Measurements from ENCODE around the gene A2ML1.
"Not testable (repeated sequence)": the region's sequence is repeated elsewhere in the genome, so short reads cannot be mapped to it uniquely, and the experiment has no call there.

A2ML1 gene

GRCh38 chr12:8914033-8914715 is 91.8 kb downstream of the A2ML1 start, which contains the start of gene PHC1:
Gene PHC1 (plus strand): TSS chr12:8914509. CDS start chr12:8917678, 3,169 bp downstream.
- not testable (repeated sequence) for H3K36me3 ChIP-seq (ENCODE audit: control insufficient read depth in 1 of 2, insufficient read depth in 2 of 2, low read length in 2 of 2)

GRCh38 chr12:8914716-8915526 is 92.5 kb downstream of the A2ML1 start:
- Histone ChIP-seq H3K36me3 (ENCODE audit: control insufficient read depth in 1 of 2, insufficient read depth in 2 of 2, low read length in 2 of 2) (no peaks in the 10 kb centered on the region), H3K9me3 (ENCODE audit: control insufficient read depth in 1 of 2, low read length in 2 of 2) (no peaks in the 10 kb centered on the region), H3K4me3 (ENCODE audit: low read depth in 1 of 2, low read length in 2 of 2) (peak overlapping the region; percentile 70 to 87), H3K27ac (ENCODE audit: low read depth, low read length) (no peak overlapping the region), H3K27me3 (ENCODE audit: control insufficient read depth in 1 of 2, insufficient read depth in 2 of 2, low read length in 2 of 2) (no peaks in the 10 kb centered on the region), H3K4me1 (ENCODE audit: control insufficient read depth in 1 of 2, insufficient read depth in 2 of 2, low read length in 2 of 2) (peaks cover 16 to 17% of the 10 kb centered on the region in 2 donors), H3K9ac (ENCODE audit: low read depth in 1 of 2, low read length in 2 of 2) (peak overlapping the region; percentile 48 to 61)

More at GRCh38 chr12:8914033-8914715, 91.8 kb downstream of the A2ML1 start, which contains the start of gene PHC1:
- H3K27me3 ChIP-seq (ENCODE audit: control insufficient read depth in 1 of 2, insufficient read depth in 2 of 2, low read length in 2 of 2); H3K9me3 ChIP-seq (ENCODE audit: control insufficient read depth in 1 of 2, low read length in 2 of 2): not testable (repeated sequence)
- Histone ChIP-seq H3K4me1 (ENCODE audit: control insufficient read depth in 1 of 2, insufficient read depth in 2 of 2, low read length in 2 of 2) (peaks cover 16 to 17% of the 10 kb centered on the region in 2 donors), H3K9ac (ENCODE audit: low read depth in 1 of 2, low read length in 2 of 2) (peak within 1 kb of the TSS; percentile 58 to 68), H3K4me3 (ENCODE audit: low read depth in 1 of 2, low read length in 2 of 2) (peak within 1 kb of the TSS; percentile 81 to 91), H3K27ac (ENCODE audit: low read depth, low read length) (peak within 1 kb of the TSS; percentile 77)

GRCh38 chr12:8916154-8916553 is 93.7 kb downstream of the A2ML1 start:
- H3K27ac ChIP-seq (ENCODE audit: low read depth, low read length): no peak overlapping the region
- H3K9me3 ChIP-seq (ENCODE audit: control insufficient read depth in 1 of 2, low read length in 2 of 2): no peaks in the 10 kb centered on the region
- no peak overlapping the region for H3K9ac ChIP-seq (ENCODE audit: low read depth in 1 of 2, low read length in 2 of 2)
- no peak overlapping the region for H3K4me3 ChIP-seq (ENCODE audit: low read depth in 1 of 2, low read length in 2 of 2)
- H3K36me3 ChIP-seq (ENCODE audit: control insufficient read depth in 1 of 2, insufficient read depth in 2 of 2, low read length in 2 of 2): no peaks in the 10 kb centered on the region
- peaks cover 16 to 17% of the 10 kb centered on the region in 2 donors for H3K4me1 ChIP-seq (ENCODE audit: control insufficient read depth in 1 of 2, insufficient read depth in 2 of 2, low read length in 2 of 2)
- H3K27me3 ChIP-seq (ENCODE audit: control insufficient read depth in 1 of 2, insufficient read depth in 2 of 2, low read length in 2 of 2): no peaks in the 10 kb centered on the region

DNA sequence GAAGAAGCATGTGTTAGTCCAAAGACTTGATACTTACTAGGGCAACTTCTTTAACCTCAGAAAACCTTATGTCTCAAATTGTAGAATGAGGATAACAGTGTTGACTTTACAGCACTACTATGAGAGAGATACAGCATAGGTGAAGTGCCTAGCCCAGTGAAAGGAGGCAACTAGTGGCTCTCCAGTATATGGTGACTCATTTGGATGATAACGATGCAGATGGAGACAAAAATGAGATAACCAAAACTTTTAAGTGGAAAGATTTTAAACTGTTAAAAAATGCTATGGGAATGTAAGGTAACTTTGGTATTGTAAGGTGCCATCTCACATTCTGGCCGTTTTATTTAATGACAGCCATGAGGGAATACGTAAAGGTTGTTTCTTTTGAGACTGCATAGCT is 94.6 kb downstream of the A2ML1 start:
- Histone ChIP-seq H3K36me3 (ENCODE audit: control insufficient read depth in 1 of 2, insufficient read depth in 2 of 2, low read length in 2 of 2) (no peaks in the 10 kb centered on the region), H3K4me3 (ENCODE audit: low read depth in 1 of 2, low read length in 2 of 2) (no peak overlapping the region), H3K4me1 (ENCODE audit: control insufficient read depth in 1 of 2, insufficient read depth in 2 of 2, low read length in 2 of 2) (peaks cover 16 to 17% of the 10 kb centered on the region in 2 donors), H3K9me3 (ENCODE audit: control insufficient read depth in 1 of 2, low read length in 2 of 2) (no peaks in the 10 kb centered on the region), H3K27ac (ENCODE audit: low read depth, low read length) (no peak overlapping the region), H3K9ac (ENCODE audit: low read depth in 1 of 2, low read length in 2 of 2) (no peak overlapping the region), H3K27me3 (ENCODE audit: control insufficient read depth in 1 of 2, insufficient read depth in 2 of 2, low read length in 2 of 2) (no peaks in the 10 kb centered on the region)

- Histone ChIP-seq H3K4me3 (ENCODE audit: low read depth in 1 of 2, low read length in 2 of 2) (no peak overlapping the region), H3K36me3 (ENCODE audit: control insufficient read depth in 1 of 2, insufficient read depth in 2 of 2, low read length in 2 of 2) (peaks cover 0 to 3% of the 10 kb centered on the region in 2 donors), H3K4me1 (ENCODE audit: control insufficient read depth in 1 of 2, insufficient read depth in 2 of 2, low read length in 2 of 2) (peaks cover 16 to 17% of the 10 kb centered on the region in 2 donors), H3K27me3 (ENCODE audit: control insufficient read depth in 1 of 2, insufficient read depth in 2 of 2, low read length in 2 of 2) (no peaks in the 10 kb centered on the region), H3K27ac (ENCODE audit: low read depth, low read length) (no peak overlapping the region), H3K9me3 (ENCODE audit: control insufficient read depth in 1 of 2, low read length in 2 of 2) (no peaks in the 10 kb centered on the region), H3K9ac (ENCODE audit: low read depth in 1 of 2, low read length in 2 of 2) (no peak overlapping the region)
Measured at GRCh38 chr12:8917751-8918150, 95.3 kb downstream of the A2ML1 start.

- not testable (repeated sequence) for H3K36me3 ChIP-seq (ENCODE audit: control insufficient read depth in 1 of 2, insufficient read depth in 2 of 2, low read length in 2 of 2); H3K4me1 ChIP-seq (ENCODE audit: control insufficient read depth in 1 of 2, insufficient read depth in 2 of 2, low read length in 2 of 2); H3K9ac ChIP-seq (ENCODE audit: low read depth in 1 of 2, low read length in 2 of 2); H3K27me3 ChIP-seq (ENCODE audit: control insufficient read depth in 1 of 2, insufficient read depth in 2 of 2, low read length in 2 of 2); H3K4me3 ChIP-seq (ENCODE audit: low read depth in 1 of 2, low read length in 2 of 2); H3K9me3 ChIP-seq (ENCODE audit: control insufficient read depth in 1 of 2, low read length in 2 of 2); H3K27ac ChIP-seq (ENCODE audit: low read depth, low read length)
Measured at GRCh38 chr12:8919643-8920042, 97.2 kb downstream of the A2ML1 start.

GRCh38 chr12:8922544-8922943 is 100.1 kb downstream of the A2ML1 start:
- Histone ChIP-seq H3K4me3 (ENCODE audit: low read depth in 1 of 2, low read length in 2 of 2) (no peak overlapping the region), H3K9me3 (ENCODE audit: control insufficient read depth in 1 of 2, low read length in 2 of 2) (no peaks in the 10 kb centered on the region), H3K9ac (ENCODE audit: low read depth in 1 of 2, low read length in 2 of 2) (no peak overlapping the region), H3K36me3 (ENCODE audit: control insufficient read depth in 1 of 2, insufficient read depth in 2 of 2, low read length in 2 of 2) (peaks cover 0 to 3% of the 10 kb centered on the region in 2 donors), H3K27ac (ENCODE audit: low read depth, low read length) (no peak overlapping the region), H3K27me3 (ENCODE audit: control insufficient read depth in 1 of 2, insufficient read depth in 2 of 2, low read length in 2 of 2) (no peaks in the 10 kb centered on the region), H3K4me1 (ENCODE audit: control insufficient read depth in 1 of 2, insufficient read depth in 2 of 2, low read length in 2 of 2) (no peaks in the 10 kb centered on the region)
